Gastroesophageal sphincter (tissue), 3 donors: ENCODE measurements around the gene SEMA3F.

ENCODE experiments used
- CTCF ChIP-seq, 4 experiments: fragments of 200-600 bp in 2 of 4; fragments of 450-650 bp in 2 of 4; sonication (generic) in 1 of 4; IDR thresholded peaks; one replicate each; pipeline ENCODE4 v1.5.1; 2017 to 2019; ENCODE audit warnings: antibody characterized with exemption in 4 of 4, mild to moderate bottlenecking in 2 of 4, moderate library complexity in 2 of 4
- POLR2A ChIP-seq, 2 donors: fragments of 450-650 bp; IDR thresholded peaks; one replicate each; pipeline ENCODE4 v1.6.1; 2017; ENCODE audit warnings: antibody characterized with exemption in 2 of 2, mild to moderate bottlenecking in 2 of 2, moderate library complexity in 1 of 2

- TF ChIP-seq POLR2A (IDR thresholded peaks at IDR 0.05) (no peak), CTCF (IDR thresholded peaks at IDR 0.05) (no peak)
Observed at GRCh38 chr3:50125541-50126286, 29.4 kb upstream of the SEMA3F start.
